Ovary (tissue), 9 donors: ENCODE measurements around the gene MIER3. TPM values are rescaled to one million over a fixed set of nuclear protein-coding genes. Genes with fewer than 3 reads are reported as not detected.

ENCODE experiments used
- DNase-seq, 5 donors: peaks; one replicate each; pipeline ENCODE4 v3.0.0-alpha.2; 2019 to 2020
- H3K27ac ChIP-seq, 2 donors: fragments of 200-600 bp; one replicate each; pipeline versions ENCODE4 v1.5.1 to v1.8.0; 2019 to 2022
- H3K27me3 ChIP-seq: fragments of 200-600 bp; one replicate; pipeline ENCODE4 v1.8.0; 2022
- H3K36me3 ChIP-seq: fragments of 200-600 bp; sonication (generic); one replicate; pipeline ENCODE4 v1.5.1; 2019
- H3K4me1 ChIP-seq: one replicate; pipeline ENCODE4 v1.8.1; 2013; ENCODE audit warnings: mild to moderate bottlenecking, moderate library complexity; ENCODE audit not compliant: insufficient read depth
- H3K4me3 ChIP-seq: fragments of 200-600 bp; sonication (generic); one replicate; pipeline ENCODE4 v1.5.1; 2017
- H3K9me3 ChIP-seq, 2 donors: fragments of 200-600 bp in 1 of 2; sonication (generic) in 1 of 2; one replicate each; pipeline versions ENCODE4 v1.5.1 to v1.8.1; 2013 to 2019; ENCODE audit warnings: mild to moderate bottlenecking in 1 of 2, moderate library complexity in 1 of 2
- EP300 ChIP-seq: sonication (generic); formaldehyde crosslinking; IDR thresholded peaks from one replicate; pipeline ENCODE4 v1.6.1; 2017; ENCODE audit warnings: antibody characterized with exemption
- POLR2A ChIP-seq: fragments of 450-650 bp; IDR thresholded peaks from one replicate; pipeline ENCODE4 v1.6.1; 2017; ENCODE audit warnings: antibody characterized with exemption, mild to moderate bottlenecking, moderate library complexity
- WGBS, 3 donors: extraction: QIAGEN DNeasy Blood & Tissue Kit in 1 of 3; methylation state at CpG; one replicate each; pipeline versions ENCODE4 v1.1.5 to v1.1.7; 2013 to 2017; 5-methylcytosine and 5-hydroxymethylcytosine counted together
- intact Hi-C, 4 donors: fragments of 100-400 bp; cut with DNase I; formaldehyde crosslinking; loops; one replicate each; pipeline versions ENCODE4 v1.11.0 to v1.15.1; 2022 to 2023
- polyA plus RNA-seq, 2 donors: library from polyadenylated mRNA; stranded (reverse); fragments of 200-250 nt in 1 of 2; fragments of 350-450 nt in 1 of 2; fragmentation: Illumina TruSeq in 1 of 2; extraction: RNeasy Lipid Tissue Mini Kit (QIAGEN cat#74804) in 1 of 2; gene quantifications; one replicate each; pipeline ENCODE4 v1.2.3, GENCODE V29; 2013 to 2014
- total RNA-seq, 7 donors: library from RNA; depleted of rRNA in 2 of 7; stranded (reverse); fragments of >200 nt in 2 of 7; fragmentation: NEBNext Ultra II Directional in 3 of 7; extraction: Animal tissue kit (Norgen Biotek cat#: 25700) in 3 of 7; gene quantifications; one replicate each; pipeline versions ENCODE4 v1.1.0 to v1.2.4, GENCODE V29; 2016 to 2023
- TF ChIP-seq, protein P1 (sequence below), 3 donors: fragments of 450-650 bp in 2 of 3; fragments of 200-600 bp in 1 of 3; IDR thresholded peaks; one replicate each; pipeline versions ENCODE4 v1.5.1 to v1.8.0; 2016 to 2022; ENCODE audit warnings: antibody characterized with exemption in 3 of 3, mild to moderate bottlenecking in 1 of 3
- donor health status: DM: no; HTN: no; CAD: no; lungs with moderate emphysema.
- donor health status: DM: no; HTN: no; CAD: no.
- donor health status: Bipolar disorder and iron deficiency.
- donor health status: DM: yes; HTN: yes; CAD: no.
- donor health status: DM: no; HTN: no; CAD: no.
- donor health status: DM: yes; HTN: yes; CAD: no.

The MIER3 gene
- total and polyA plus RNA-seq, 9 donors = 7.9 to 57.2 (median 33.8) TPM

DNA sequence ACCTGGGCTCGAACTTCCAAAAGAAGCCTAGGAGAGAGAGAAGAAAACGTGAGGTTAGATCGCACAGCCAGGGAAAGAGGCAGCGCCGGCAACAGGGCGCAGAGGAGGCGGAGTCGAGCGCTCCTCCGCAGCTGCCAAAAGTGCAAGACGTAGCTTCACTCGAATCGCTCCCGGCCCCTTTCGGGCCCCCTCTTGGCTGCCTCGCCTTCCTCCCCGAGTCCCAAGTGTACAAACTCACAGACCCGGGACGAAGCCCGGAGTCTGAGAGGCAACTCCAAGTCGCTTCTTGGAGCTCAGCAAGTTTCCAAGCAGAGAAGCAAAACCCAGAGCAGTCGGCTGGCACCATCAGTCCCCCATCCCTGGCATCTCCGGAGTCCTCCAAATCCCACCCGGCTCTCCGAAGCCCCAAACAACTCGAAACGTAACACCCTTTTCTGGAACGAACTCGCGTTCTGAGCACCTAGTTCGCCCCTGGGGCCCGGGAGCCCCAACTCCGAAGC is 1.2 kb downstream of the MIER3 start:
- TF ChIP-seq, protein P1, sequence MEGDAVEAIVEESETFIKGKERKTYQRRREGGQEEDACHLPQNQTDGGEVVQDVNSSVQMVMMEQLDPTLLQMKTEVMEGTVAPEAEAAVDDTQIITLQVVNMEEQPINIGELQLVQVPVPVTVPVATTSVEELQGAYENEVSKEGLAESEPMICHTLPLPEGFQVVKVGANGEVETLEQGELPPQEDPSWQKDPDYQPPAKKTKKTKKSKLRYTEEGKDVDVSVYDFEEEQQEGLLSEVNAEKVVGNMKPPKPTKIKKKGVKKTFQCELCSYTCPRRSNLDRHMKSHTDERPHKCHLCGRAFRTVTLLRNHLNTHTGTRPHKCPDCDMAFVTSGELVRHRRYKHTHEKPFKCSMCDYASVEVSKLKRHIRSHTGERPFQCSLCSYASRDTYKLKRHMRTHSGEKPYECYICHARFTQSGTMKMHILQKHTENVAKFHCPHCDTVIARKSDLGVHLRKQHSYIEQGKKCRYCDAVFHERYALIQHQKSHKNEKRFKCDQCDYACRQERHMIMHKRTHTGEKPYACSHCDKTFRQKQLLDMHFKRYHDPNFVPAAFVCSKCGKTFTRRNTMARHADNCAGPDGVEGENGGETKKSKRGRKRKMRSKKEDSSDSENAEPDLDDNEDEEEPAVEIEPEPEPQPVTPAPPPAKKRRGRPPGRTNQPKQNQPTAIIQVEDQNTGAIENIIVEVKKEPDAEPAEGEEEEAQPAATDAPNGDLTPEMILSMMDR (IDR thresholded peaks at IDR 0.05) = no peak
- peak; percentile 8 for TF ChIP-seq POLR2A
- TF ChIP-seq EP300 = no peak
- Histone ChIP-seq H3K4me1 (peaks cover 5% of the 10 kb centered on the region), H3K27me3 (no peaks in the 10 kb centered on the region), H3K27ac (peak overlapping the region; percentile 94 to 100), H3K4me3 (peak overlapping the region; percentile 90), H3K9me3 (no peaks in the 10 kb centered on the region), H3K36me3 (no peaks in the 10 kb centered on the region)
- DNase-seq = peak; percentile 76 to 87 (median 80)
- 0 to 1% (median 1%) methylated on average over 33 of the region's 33 CpGs for WGBS, 3 donors
- intact Hi-C loops = loop anchor here in 2 of 4 donors (2.0 to 10.0 kb wide), 3 partner anchors 40 to 274 kb away; partner anchors contain the start of gene GPBP1 (in 1 of the 2)

DNA sequence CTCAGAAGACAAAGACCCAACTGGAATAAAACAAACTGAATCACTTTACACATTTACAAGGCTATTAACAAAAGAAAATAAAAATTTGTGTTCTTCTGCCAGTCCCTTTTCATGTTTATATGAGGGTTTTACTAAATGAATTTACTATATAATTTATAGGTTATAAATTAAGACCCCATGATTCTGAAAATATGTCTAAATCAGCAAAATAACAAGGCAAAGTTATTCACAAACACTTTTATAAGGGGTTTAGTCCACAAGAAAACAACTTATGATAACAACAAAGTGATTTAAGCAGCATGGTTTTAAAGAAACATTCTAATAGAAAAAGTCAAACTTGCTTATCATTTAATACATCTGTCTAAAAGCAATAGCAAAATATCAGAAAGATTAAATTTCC is 4.9 kb downstream of the MIER3 start:
- no peak for DNase-seq
- H3K36me3 ChIP-seq = no peaks in the 10 kb centered on the region

DNA sequence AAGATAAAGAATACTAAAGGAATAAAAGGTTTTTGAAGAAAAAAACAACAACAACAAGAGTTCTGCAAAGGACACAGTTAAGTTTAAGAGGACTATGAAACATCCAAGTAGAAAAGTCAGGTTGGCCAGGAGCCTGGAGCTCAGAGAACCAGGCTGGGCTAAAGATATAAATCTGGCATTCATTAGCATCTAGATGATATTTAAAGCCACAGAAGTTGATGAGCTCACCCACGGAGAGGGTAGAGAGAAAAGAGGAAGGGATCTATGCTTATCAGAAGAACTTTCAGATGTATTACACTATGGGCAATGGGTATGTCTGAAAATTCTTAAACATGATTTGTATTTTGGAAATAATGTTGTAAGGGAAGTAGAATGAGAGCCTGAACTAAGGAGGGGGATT is 9.9 kb downstream of the MIER3 start:
- no peak for TF ChIP-seq EP300
- TF ChIP-seq, protein P1 (IDR thresholded peaks at IDR 0.05) = no peak
- Histone ChIP-seq H3K27me3 (no peaks in the 10 kb centered on the region), H3K36me3 (no peaks in the 10 kb centered on the region), H3K4me3 (no peak overlapping the region), H3K27ac (no peak overlapping the region), H3K4me1 (no peaks in the 10 kb centered on the region), H3K9me3 (no peaks in the 10 kb centered on the region)
- no peak for DNase-seq
- 57 to 74% (median 63%) methylated on average over 1 of the region's 1 CpG for WGBS, 3 donors
- intact Hi-C loops = no loop called here

More for the DNA sequence above, 4.9 kb downstream of the MIER3 start:
- Histone ChIP-seq H3K27ac (no peak overlapping the region), H3K27me3 (no peaks in the 10 kb centered on the region), H3K4me1 (peaks cover 2% of the 10 kb centered on the region), H3K9me3 (no peaks in the 10 kb centered on the region), H3K4me3 (no peak overlapping the region)
- intact Hi-C loops = no loop called here
- TF ChIP-seq EP300 = no peak
- no peak for TF ChIP-seq POLR2A
- TF ChIP-seq, protein P1 (IDR thresholded peaks at IDR 0.05) = no peak

DNA sequence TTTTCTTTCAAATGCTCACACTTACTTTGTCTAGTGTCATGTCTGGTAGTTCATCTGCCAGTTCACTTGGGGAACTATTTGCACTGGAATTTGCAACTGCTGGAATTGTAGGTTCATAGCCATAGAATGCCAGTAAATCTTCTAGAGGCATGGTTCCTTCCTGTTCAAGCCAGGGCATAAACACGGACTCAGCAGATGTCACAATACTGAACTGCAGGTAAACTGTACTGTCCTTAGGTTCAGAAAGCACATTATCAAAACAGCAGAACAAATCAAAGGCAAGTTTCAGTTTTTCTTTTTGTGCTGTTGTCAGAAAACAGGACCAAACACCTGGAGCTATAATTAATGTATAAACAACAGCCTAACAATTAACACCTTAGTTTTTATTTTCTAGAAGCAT is 13.1 kb downstream of the MIER3 start:
- no peaks in the 10 kb centered on the region for H3K36me3 ChIP-seq
- H3K9me3 ChIP-seq = no peaks in the 10 kb centered on the region
- no peak overlapping the region for H3K4me3 ChIP-seq
- no peaks in the 10 kb centered on the region for H3K27me3 ChIP-seq
- no peak for DNase-seq
- no peak overlapping the region for H3K27ac ChIP-seq
- 71 to 84% (median 82%) methylated on average over 1 of the region's 1 CpG for WGBS, 3 donors
- TF ChIP-seq EP300 (no peak), POLR2A (no peak)
- TF ChIP-seq, protein P1 (IDR thresholded peaks at IDR 0.05) = no peak
- H3K4me1 ChIP-seq = no peaks in the 10 kb centered on the region
- intact Hi-C loops = no loop called here
